ENCODE results near the gene KIAA1671. TPM values are rescaled to one million over a fixed set of nuclear protein-coding genes. Genes with fewer than 3 reads are reported as not detected.

The KIAA1671 gene
- total and polyA plus RNA-seq, 4 experiments from 2014 or later, result 0.04 to 10.2 (median 5.2) TPM

- H3K27ac Mint-ChIP-seq, result no peak overlapping the region
Observed at GRCh38 chr22:25086902-25087282, 134.4 kb downstream of the KIAA1671 start.

GRCh38 chr22:25090225-25090890 is 137.8 kb downstream of the KIAA1671 start:
- Histone ChIP-seq H3K27ac (ENCODE audit: low read depth, low read length) (no peak overlapping the region), H3K27me3 (ENCODE audit: insufficient read depth, low read length) (no peaks in the 10 kb centered on the region), H3K9me3 (ENCODE audit: control insufficient read depth in 1 of 2, low read length in 2 of 2) (no peaks in the 10 kb centered on the region), H3K36me3 (ENCODE audit: insufficient read depth, low read length) (no peaks in the 10 kb centered on the region), H3K4me3 (ENCODE audit: low read length in 2 of 2) (no peak overlapping the region), H3K4me1 (ENCODE audit: insufficient read depth, low read length) (peaks cover 11% of the 10 kb centered on the region)
- intact Hi-C loops (cut with micrococcal nuclease), result no loop called here
- CTCF ChIA-PET (ENCODE audit: partially characterized antibody), result no interaction called here
- no peaks in the 10 kb centered on the region for H3K27me3 Mint-ChIP-seq
- DNase-seq, result no peak
- peak overlapping the region in 2 of 7 donors; percentile 15 to 41 for H3K27ac Mint-ChIP-seq
- no peaks in the 10 kb centered on the region for H3K9me3 Mint-ChIP-seq
- no peaks in the 10 kb centered on the region for H3K36me3 Mint-ChIP-seq
- H3K4me1 Mint-ChIP-seq, result peaks cover 11 to 14% (median 11%) of the 10 kb centered on the region in 4 donors
- no peak overlapping the region for H3K4me3 Mint-ChIP-seq
- POLR2A ChIA-PET (ENCODE audit: partially characterized antibody), result no interaction called here

More at GRCh38 chr22:25086902-25087282, 134.4 kb downstream of the KIAA1671 start:
- no peaks in the 10 kb centered on the region for H3K36me3 ChIP-seq (ENCODE audit: insufficient read depth, low read length)
- no peak for DNase-seq
- H3K4me3 Mint-ChIP-seq, result no peak overlapping the region
- ChIA-PET CTCF (ENCODE audit: partially characterized antibody) (interaction anchor here (1.0 to 1.7 kb wide), 3 partner anchors 19 to 85 kb away, joined by 3 to 5 read pairs (median 4); no protein-coding TSS in a partner anchor), POLR2A (ENCODE audit: partially characterized antibody) (interaction anchor here (1.0 to 1.8 kb wide), 2 partner anchors 11 to 18 kb away, joined by 3 to 6 read pairs; no protein-coding TSS in a partner anchor)
- intact Hi-C loops (cut with micrococcal nuclease), result no loop called here
- H3K27me3 Mint-ChIP-seq, result no peaks in the 10 kb centered on the region
- no peaks in the 10 kb centered on the region for H3K36me3 Mint-ChIP-seq
- H3K27ac ChIP-seq (ENCODE audit: low read depth, low read length), result no peak overlapping the region
- no peak overlapping the region for H3K4me3 ChIP-seq (ENCODE audit: low read length in 2 of 2)
- peaks cover 12 to 27% (median 14%) of the 10 kb centered on the region in 4 donors for H3K4me1 Mint-ChIP-seq
- no peaks in the 10 kb centered on the region for H3K27me3 ChIP-seq (ENCODE audit: insufficient read depth, low read length)
- peaks cover 11% of the 10 kb centered on the region for H3K4me1 ChIP-seq (ENCODE audit: insufficient read depth, low read length)
- H3K9me3 ChIP-seq (ENCODE audit: control insufficient read depth in 1 of 2, low read length in 2 of 2), result no peaks in the 10 kb centered on the region
- H3K9me3 Mint-ChIP-seq, result no peaks in the 10 kb centered on the region

DNA sequence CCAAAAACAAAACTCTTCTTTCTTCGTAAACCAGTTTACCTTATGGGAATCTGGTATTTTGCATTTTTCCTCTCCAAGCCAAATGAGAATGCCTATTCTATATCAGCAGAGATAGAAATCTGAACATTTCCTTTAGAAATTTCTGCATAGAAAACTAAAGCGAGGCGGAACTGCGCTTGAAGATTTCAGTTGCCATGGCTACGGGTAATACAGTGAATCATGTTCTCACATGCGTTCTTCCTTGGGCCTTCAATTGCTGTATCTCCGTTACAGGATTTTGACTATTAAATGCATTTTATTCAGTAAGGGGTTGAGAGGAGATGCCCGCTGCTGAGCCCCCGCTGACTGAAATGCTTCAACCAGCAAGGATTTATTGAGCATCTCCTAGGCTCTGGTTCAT is 138.9 kb downstream of the KIAA1671 start:
- CTCF ChIA-PET (ENCODE audit: partially characterized antibody), result no interaction called here
- intact Hi-C loops (cut with micrococcal nuclease), result no loop called here
- H3K4me1 Mint-ChIP-seq, result peaks cover under 1 to 3% (median 2%) of the 10 kb centered on the region in 4 donors
- H3K4me3 ChIP-seq (ENCODE audit: low read length in 2 of 2), result no peak overlapping the region
- H3K27me3 Mint-ChIP-seq, result no peaks in the 10 kb centered on the region
- H3K27ac Mint-ChIP-seq, result peak overlapping the region in 1 of 7 donors; percentile 59
- peaks cover 2% of the 10 kb centered on the region for H3K4me1 ChIP-seq (ENCODE audit: insufficient read depth, low read length)
- H3K9me3 Mint-ChIP-seq, result no peaks in the 10 kb centered on the region
- POLR2A ChIA-PET (ENCODE audit: partially characterized antibody), result no interaction called here
- H3K27ac ChIP-seq (ENCODE audit: low read depth, low read length), result no peak overlapping the region
- peak in 1 of 5 donors; percentile 18 for DNase-seq
- no peaks in the 10 kb centered on the region for H3K9me3 ChIP-seq (ENCODE audit: control insufficient read depth in 1 of 2, low read length in 2 of 2)
- no peaks in the 10 kb centered on the region for H3K36me3 ChIP-seq (ENCODE audit: insufficient read depth, low read length)
- H3K36me3 Mint-ChIP-seq, result no peaks in the 10 kb centered on the region
- H3K4me3 Mint-ChIP-seq, result no peak overlapping the region
- H3K27me3 ChIP-seq (ENCODE audit: insufficient read depth, low read length), result no peaks in the 10 kb centered on the region

DNA sequence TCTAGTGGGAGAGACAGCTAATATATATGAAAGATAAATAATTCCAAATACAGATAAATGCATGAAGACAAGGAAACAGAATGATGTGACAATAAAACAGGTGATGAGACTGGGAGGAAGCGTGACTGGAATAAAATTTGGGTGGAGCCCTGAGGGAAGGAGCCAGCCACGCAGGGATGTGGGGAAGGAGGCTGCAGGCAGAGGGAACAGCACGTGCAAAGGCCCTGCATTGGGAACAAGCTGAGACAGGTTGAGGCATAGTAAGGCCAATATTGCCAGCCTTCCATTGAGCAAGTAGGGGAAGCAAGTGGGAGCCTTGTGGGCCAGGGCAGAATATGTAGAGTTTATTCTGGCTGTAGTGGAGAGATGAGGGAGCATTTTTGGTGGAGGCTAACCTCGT is 139.6 kb downstream of the KIAA1671 start:
- peak overlapping the region in 1 of 7 donors; percentile 70 for H3K27ac Mint-ChIP-seq
- DNase-seq, result no peak
- Histone ChIP-seq H3K4me1 (ENCODE audit: insufficient read depth, low read length) (no peaks in the 10 kb centered on the region), H3K27ac (ENCODE audit: low read depth, low read length) (no peak overlapping the region), H3K36me3 (ENCODE audit: insufficient read depth, low read length) (no peaks in the 10 kb centered on the region), H3K27me3 (ENCODE audit: insufficient read depth, low read length) (no peaks in the 10 kb centered on the region), H3K4me3 (ENCODE audit: low read length in 2 of 2) (no peak overlapping the region), H3K9me3 (ENCODE audit: control insufficient read depth in 1 of 2, low read length in 2 of 2) (no peaks in the 10 kb centered on the region)
- H3K4me3 Mint-ChIP-seq, result no peak overlapping the region
- H3K4me1 Mint-ChIP-seq, result peaks cover 0 to 3% (median under 1%) of the 10 kb centered on the region in 4 donors
- H3K27me3 Mint-ChIP-seq, result no peaks in the 10 kb centered on the region
- ChIA-PET POLR2A (ENCODE audit: partially characterized antibody) (interaction anchor here (0.6 kb wide), 1 partner anchor 24 kb away, joined by 3 read pairs; no protein-coding TSS in a partner anchor), CTCF (ENCODE audit: partially characterized antibody) (interaction anchor here (0.9 kb wide), 1 partner anchor 11 kb away, joined by 4 read pairs; no protein-coding TSS in a partner anchor)
- no peaks in the 10 kb centered on the region for H3K9me3 Mint-ChIP-seq
- intact Hi-C loops (cut with micrococcal nuclease), result no loop called here
- no peaks in the 10 kb centered on the region for H3K36me3 Mint-ChIP-seq

DNA sequence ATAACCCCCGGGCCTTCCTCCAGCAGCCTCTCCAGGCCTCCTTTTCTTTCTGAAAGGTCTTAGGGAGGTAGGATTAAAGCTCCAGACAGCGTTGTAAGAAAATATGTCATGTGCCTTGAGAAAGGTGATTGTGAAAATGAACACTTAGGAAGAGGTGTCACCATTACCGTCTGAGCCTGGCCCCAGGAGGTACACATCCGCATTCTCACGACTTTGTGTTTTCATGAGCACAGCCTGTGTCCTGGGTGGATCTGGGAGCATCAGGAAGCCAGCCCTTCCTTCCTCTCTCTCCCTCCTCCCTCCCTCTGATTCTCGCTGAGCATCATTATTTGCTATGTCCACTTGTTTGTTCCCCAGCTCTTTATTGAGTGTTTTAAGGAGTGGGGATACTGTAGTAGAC is 142.1 kb downstream of the KIAA1671 start:
- Histone ChIP-seq H3K36me3 (ENCODE audit: insufficient read depth, low read length) (no peaks in the 10 kb centered on the region), H3K9me3 (ENCODE audit: control insufficient read depth in 1 of 2, low read length in 2 of 2) (no peaks in the 10 kb centered on the region), H3K4me1 (ENCODE audit: insufficient read depth, low read length) (no peaks in the 10 kb centered on the region), H3K27ac (ENCODE audit: low read depth, low read length) (no peak overlapping the region), H3K27me3 (ENCODE audit: insufficient read depth, low read length) (no peaks in the 10 kb centered on the region), H3K4me3 (ENCODE audit: low read length in 2 of 2) (no peak overlapping the region)
- Mint-ChIP-seq H3K4me1 (peaks cover 0 to 2% (median under 1%) of the 10 kb centered on the region in 4 donors), H3K27me3 (no peaks in the 10 kb centered on the region), H3K9me3 (no peaks in the 10 kb centered on the region), H3K4me3 (no peak overlapping the region), H3K27ac (no peak overlapping the region), H3K36me3 (no peaks in the 10 kb centered on the region)
- POLR2A ChIA-PET (ENCODE audit: partially characterized antibody), result no interaction called here
- no peak for DNase-seq
- intact Hi-C loops (cut with micrococcal nuclease), result no loop called here
- CTCF ChIA-PET (ENCODE audit: partially characterized antibody), result no interaction called here

DNA sequence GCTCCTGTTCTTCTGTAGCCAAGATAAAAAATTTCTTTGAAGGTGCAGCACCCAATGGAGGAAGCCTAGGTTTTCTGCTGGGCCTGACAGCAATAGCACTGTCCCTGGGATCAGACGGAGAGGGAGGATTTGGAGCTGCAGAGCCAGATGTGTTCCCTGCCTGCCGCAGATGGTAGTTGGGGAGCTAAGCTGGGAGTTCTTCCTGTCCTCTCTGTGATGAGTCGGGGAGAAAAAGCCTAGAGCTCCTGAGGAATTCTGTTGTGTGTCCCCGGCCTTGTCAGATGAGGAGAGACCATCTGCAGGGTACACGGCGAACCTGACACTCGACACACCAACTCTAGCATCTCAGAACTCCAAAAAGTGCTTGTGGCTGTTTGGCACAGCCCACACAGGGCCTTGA is 143.4 kb downstream of the KIAA1671 start:
- peak overlapping the region in 1 of 7 donors; percentile 1 for H3K27ac Mint-ChIP-seq

GRCh38 chr22:25096638-25097405 is 144.3 kb downstream of the KIAA1671 start:
- Histone ChIP-seq H3K27ac (ENCODE audit: low read depth, low read length) (no peak overlapping the region), H3K36me3 (ENCODE audit: insufficient read depth, low read length) (no peaks in the 10 kb centered on the region), H3K9me3 (ENCODE audit: control insufficient read depth in 1 of 2, low read length in 2 of 2) (no peaks in the 10 kb centered on the region), H3K4me3 (ENCODE audit: low read length in 2 of 2) (no peak overlapping the region), H3K27me3 (ENCODE audit: insufficient read depth, low read length) (no peaks in the 10 kb centered on the region), H3K4me1 (ENCODE audit: insufficient read depth, low read length) (no peaks in the 10 kb centered on the region)
- intact Hi-C loops (cut with micrococcal nuclease), result no loop called here
- Mint-ChIP-seq H3K4me1 (peaks cover 0 to 2% (median under 1%) of the 10 kb centered on the region in 4 donors), H3K36me3 (no peaks in the 10 kb centered on the region), H3K4me3 (no peak overlapping the region), H3K27ac (no peak overlapping the region), H3K27me3 (no peaks in the 10 kb centered on the region), H3K9me3 (no peaks in the 10 kb centered on the region)
- DNase-seq, result no peak
- POLR2A ChIA-PET (ENCODE audit: partially characterized antibody), result no interaction called here
- CTCF ChIA-PET (ENCODE audit: partially characterized antibody), result no interaction called here

More for the DNA sequence above, 143.4 kb downstream of the KIAA1671 start:
- Mint-ChIP-seq H3K9me3 (no peaks in the 10 kb centered on the region), H3K27me3 (no peaks in the 10 kb centered on the region), H3K36me3 (no peaks in the 10 kb centered on the region), H3K4me1 (peaks cover 0 to 2% (median under 1%) of the 10 kb centered on the region in 4 donors), H3K4me3 (no peak overlapping the region)
- no peaks in the 10 kb centered on the region for H3K9me3 ChIP-seq (ENCODE audit: control insufficient read depth in 1 of 2, low read length in 2 of 2)
- DNase-seq, result no peak
- ChIA-PET CTCF (ENCODE audit: partially characterized antibody) (interaction anchor here (1.3 kb wide), 1 partner anchor 15 kb away, joined by 3 read pairs; no protein-coding TSS in a partner anchor), POLR2A (ENCODE audit: partially characterized antibody) (no interaction called here)
- intact Hi-C loops (cut with micrococcal nuclease), result no loop called here
- no peak overlapping the region for H3K27ac ChIP-seq (ENCODE audit: low read depth, low read length)
- no peak overlapping the region for H3K4me3 ChIP-seq (ENCODE audit: low read length in 2 of 2)
- no peaks in the 10 kb centered on the region for H3K4me1 ChIP-seq (ENCODE audit: insufficient read depth, low read length)
- H3K36me3 ChIP-seq (ENCODE audit: insufficient read depth, low read length), result no peaks in the 10 kb centered on the region
- no peaks in the 10 kb centered on the region for H3K27me3 ChIP-seq (ENCODE audit: insufficient read depth, low read length)

All from CD4-positive, alpha-beta memory T cell (primary cell).